Measurements from ENCODE around the gene SIGLEC1. TPM values are rescaled to one million over a fixed set of nuclear protein-coding genes. Genes with fewer than 3 reads are reported as not detected.

The SIGLEC1 gene
- total RNA-seq, 1 experiment from 2014 or later: not detected

DNA sequence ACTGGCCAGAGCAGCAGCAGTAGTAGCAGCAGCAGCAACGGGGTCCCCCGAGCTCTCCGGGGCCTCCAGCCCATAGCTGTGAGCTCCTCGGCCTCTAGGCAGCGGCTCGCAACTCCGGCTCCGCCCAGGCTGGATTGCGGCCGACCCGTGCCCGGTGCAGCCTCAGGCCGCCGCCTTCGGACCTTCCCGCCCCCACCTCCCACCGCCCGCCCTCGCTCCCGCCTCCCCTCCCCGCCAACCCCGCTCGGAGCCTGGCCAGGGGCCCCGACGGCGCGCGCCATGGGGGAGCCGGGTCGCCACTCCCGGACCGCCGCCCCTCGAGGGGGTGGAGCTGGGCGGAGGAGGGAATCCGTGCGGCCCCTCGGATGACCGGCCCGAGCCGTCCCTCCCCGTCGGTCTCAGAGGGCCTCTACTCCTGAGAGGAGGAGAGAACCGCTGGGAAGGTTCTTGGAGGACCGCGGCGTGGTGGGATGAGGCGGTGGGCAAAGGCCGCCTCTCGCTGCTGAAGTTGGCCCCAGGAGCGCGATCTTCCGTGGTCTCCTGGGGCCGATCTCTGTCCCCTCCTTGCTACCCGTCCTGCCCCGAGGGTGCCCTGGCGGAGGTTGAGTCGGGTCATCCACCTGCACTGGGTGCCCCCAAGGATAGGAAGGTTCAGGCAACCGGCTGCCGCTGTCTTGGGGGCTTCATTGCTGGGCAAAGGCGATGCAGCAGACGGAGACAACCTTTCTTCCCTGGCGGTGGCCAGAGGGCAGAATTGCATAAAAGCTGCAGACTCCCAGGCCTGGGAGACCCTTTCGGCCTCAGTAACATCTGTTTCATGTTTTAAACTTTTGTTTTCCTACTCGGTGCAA, 30.2 kb downstream of the SIGLEC1 start, which contains the start of gene ADAM33:
Gene ADAM33, minus strand, starts transcription at position 80 of the 851 bp plus-strand sequence. Its CDS starts 6 bp downstream, at position 74.
- H3K79me2 ChIP-seq (ENCODE audit: low read depth): no peaks in the 10 kb centered on the region
- no peaks in the 10 kb centered on the region for H3F3A ChIP-seq (ENCODE audit: insufficient read depth, low read depth)
- peaks cover 19% of the 10 kb centered on the region; the same call in 1 of the 2 replicates for H3K27me3 ChIP-seq (ENCODE audit: insufficient read depth, low read depth)
- no TSS peak for BruUV-seq (replicated peaks)
- H3K9me3 ChIP-seq (ENCODE audit: insufficient read depth, low read depth): no peaks in the 10 kb centered on the region
- no peaks in the 10 kb centered on the region for H3K9me2 ChIP-seq (ENCODE audit: insufficient read depth)
- H4K20me1 ChIP-seq (ENCODE audit: insufficient read depth): no peaks in the 10 kb centered on the region
- H2AFZ ChIP-seq: no peak within 1 kb of the TSS
- POLR2A ChIA-PET (ENCODE audit: unreplicated experiment): no interaction called here
- no peak for DNase-seq
- H3K36me3 ChIP-seq (ENCODE audit: low read depth): no peaks in the 10 kb centered on the region
- CTCF ChIA-PET: interaction anchor here (0.6 to 0.7 kb wide), 2 partner anchors 29 to 163 kb away, joined by 4 to 18 read pairs; no protein-coding TSS in a partner anchor
- TF ChIP-seq, protein P1, sequence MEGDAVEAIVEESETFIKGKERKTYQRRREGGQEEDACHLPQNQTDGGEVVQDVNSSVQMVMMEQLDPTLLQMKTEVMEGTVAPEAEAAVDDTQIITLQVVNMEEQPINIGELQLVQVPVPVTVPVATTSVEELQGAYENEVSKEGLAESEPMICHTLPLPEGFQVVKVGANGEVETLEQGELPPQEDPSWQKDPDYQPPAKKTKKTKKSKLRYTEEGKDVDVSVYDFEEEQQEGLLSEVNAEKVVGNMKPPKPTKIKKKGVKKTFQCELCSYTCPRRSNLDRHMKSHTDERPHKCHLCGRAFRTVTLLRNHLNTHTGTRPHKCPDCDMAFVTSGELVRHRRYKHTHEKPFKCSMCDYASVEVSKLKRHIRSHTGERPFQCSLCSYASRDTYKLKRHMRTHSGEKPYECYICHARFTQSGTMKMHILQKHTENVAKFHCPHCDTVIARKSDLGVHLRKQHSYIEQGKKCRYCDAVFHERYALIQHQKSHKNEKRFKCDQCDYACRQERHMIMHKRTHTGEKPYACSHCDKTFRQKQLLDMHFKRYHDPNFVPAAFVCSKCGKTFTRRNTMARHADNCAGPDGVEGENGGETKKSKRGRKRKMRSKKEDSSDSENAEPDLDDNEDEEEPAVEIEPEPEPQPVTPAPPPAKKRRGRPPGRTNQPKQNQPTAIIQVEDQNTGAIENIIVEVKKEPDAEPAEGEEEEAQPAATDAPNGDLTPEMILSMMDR (conservative IDR thresholded peaks at IDR 0.05): no peak
- no peak for TF ChIP-seq EZH2 (IDR thresholded peaks at IDR 0.05; ENCODE audit: low read depth)
- no peaks in the 10 kb centered on the region for H3K4me1 ChIP-seq (replicated peaks; ENCODE audit: insufficient read depth)
- intact Hi-C loops (cut with micrococcal nuclease; ENCODE audit: unreplicated experiment): no loop called here
- H3K27ac ChIP-seq: no peak within 1 kb of the TSS
- no peak within 1 kb of the TSS for H3K4me2 ChIP-seq
- no peak within 1 kb of the TSS for H3K4me3 ChIP-seq

DNA sequence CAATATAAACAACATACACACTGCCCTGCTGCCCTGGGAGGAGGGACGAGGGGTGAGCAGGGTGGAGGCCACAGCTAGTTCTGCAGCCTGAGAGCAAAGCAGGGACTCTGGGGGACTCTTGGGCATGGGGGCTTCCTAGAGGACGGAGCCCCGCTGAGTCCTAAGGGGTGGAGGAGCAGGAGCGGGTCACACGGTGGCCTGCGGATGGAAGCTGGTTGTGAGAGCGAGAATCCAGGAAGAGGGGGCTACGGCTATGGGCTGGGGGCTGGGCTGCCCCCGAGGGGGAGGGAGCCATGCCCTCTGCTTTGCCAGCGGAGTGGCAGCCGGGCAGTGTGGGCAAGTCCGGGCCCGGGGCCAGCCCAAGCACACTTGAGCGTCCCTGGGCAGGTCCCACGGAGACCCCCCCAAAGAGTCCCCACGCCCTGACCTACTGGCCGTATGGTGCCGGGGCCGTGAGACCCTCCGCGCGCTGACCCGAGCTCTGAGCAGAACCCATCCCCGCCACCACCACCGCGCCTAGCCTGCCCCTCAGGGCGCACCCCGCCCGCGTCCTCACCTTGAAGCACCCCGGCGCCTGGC, 31.0 kb downstream of the SIGLEC1 start:
- no peak overlapping the region for H2AFZ ChIP-seq
- H3K9me2 ChIP-seq (ENCODE audit: insufficient read depth): no peaks in the 10 kb centered on the region
- H3K4me1 ChIP-seq (replicated peaks; ENCODE audit: insufficient read depth): no peaks in the 10 kb centered on the region
- CTCF ChIA-PET: interaction anchor here (0.5 to 0.6 kb wide), 2 partner anchors 30 to 503 kb away, joined by 4 to 6 read pairs; no protein-coding TSS in a partner anchor
- H3K4me3 ChIP-seq: no peak overlapping the region
- intact Hi-C loops (cut with micrococcal nuclease; ENCODE audit: unreplicated experiment): no loop called here
- BruUV-seq (replicated peaks): no TSS peak
- H3F3A ChIP-seq (ENCODE audit: insufficient read depth, low read depth): no peaks in the 10 kb centered on the region
- H3K79me2 ChIP-seq (ENCODE audit: low read depth): no peaks in the 10 kb centered on the region
- H3K27me3 ChIP-seq (ENCODE audit: insufficient read depth, low read depth): peaks cover 13% of the 10 kb centered on the region; the same call in 1 of the 2 replicates
- H3K9me3 ChIP-seq (ENCODE audit: insufficient read depth, low read depth): no peaks in the 10 kb centered on the region
- no peaks in the 10 kb centered on the region for H3K36me3 ChIP-seq (ENCODE audit: low read depth)
- H3K4me2 ChIP-seq: no peak overlapping the region
- no peak overlapping the region for H3K27ac ChIP-seq
- DNase-seq: no peak
- POLR2A ChIA-PET (ENCODE audit: unreplicated experiment): no interaction called here
- H4K20me1 ChIP-seq (ENCODE audit: insufficient read depth): no peaks in the 10 kb centered on the region
- TF ChIP-seq EZH2 (IDR thresholded peaks at IDR 0.05; ENCODE audit: low read depth): no peak
- TF ChIP-seq, protein P1 (conservative IDR thresholded peaks at IDR 0.05): no peak

DNA sequence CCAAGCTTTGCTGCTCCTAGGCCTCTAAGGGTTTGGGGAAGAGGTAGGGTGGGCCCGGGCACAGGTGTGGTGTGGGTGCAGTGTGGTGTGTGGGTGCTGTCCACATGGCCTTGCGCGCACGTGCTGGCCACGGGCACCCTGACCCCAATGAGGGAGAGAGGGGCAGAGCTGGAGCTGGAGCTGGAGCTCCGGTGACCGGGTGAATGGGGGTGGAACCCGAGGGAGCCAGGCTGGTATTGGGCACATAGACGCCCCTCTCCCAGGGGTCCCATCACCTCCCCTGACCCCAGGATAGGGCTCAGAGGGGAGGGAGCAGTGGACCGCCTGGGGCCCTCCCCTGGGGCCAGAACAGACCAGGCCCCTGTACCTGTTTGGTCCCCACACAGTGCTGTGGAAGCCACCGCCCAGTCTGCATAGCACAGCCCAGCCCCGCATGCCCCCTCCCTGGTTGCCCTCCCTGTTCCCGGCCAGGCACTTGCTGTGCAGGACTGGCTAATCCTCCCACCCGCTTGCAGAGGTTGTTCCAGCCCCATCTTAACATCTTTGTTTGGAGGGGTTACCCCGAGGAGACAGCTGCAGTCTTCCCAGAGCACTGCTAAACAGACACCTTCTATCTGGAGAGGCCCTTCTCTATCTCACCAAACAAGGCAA, 31.6 kb downstream of the SIGLEC1 start:
- DNase-seq: no peak
- no peaks in the 10 kb centered on the region for H3K9me2 ChIP-seq (ENCODE audit: insufficient read depth)
- H3K4me1 ChIP-seq (replicated peaks; ENCODE audit: insufficient read depth): no peaks in the 10 kb centered on the region
- TF ChIP-seq, protein P1 (conservative IDR thresholded peaks at IDR 0.05): no peak
- H4K20me1 ChIP-seq (ENCODE audit: insufficient read depth): no peaks in the 10 kb centered on the region
- intact Hi-C loops (cut with micrococcal nuclease; ENCODE audit: unreplicated experiment): no loop called here
- H2AFZ ChIP-seq: no peak overlapping the region
- peaks cover 13% of the 10 kb centered on the region; the same call in 1 of the 2 replicates for H3K27me3 ChIP-seq (ENCODE audit: insufficient read depth, low read depth)
- CTCF ChIA-PET: interaction anchor here (0.5 kb wide), 1 partner anchor 503 kb away, joined by 6 read pairs; no protein-coding TSS in a partner anchor
- BruUV-seq (replicated peaks): no TSS peak
- no peak overlapping the region for H3K4me3 ChIP-seq
- H3K9me3 ChIP-seq (ENCODE audit: insufficient read depth, low read depth): no peaks in the 10 kb centered on the region
- POLR2A ChIA-PET (ENCODE audit: unreplicated experiment): no interaction called here
- H3K36me3 ChIP-seq (ENCODE audit: low read depth): no peaks in the 10 kb centered on the region
- H3K27ac ChIP-seq: no peak overlapping the region
- no peak overlapping the region for H3K4me2 ChIP-seq
- no peaks in the 10 kb centered on the region for H3F3A ChIP-seq (ENCODE audit: insufficient read depth, low read depth)
- no peaks in the 10 kb centered on the region for H3K79me2 ChIP-seq (ENCODE audit: low read depth)

Data from PC-9 (cell line).